Measurements from ENCODE around the gene CTDSP1.

CTDSP1 gene

GRCh38 chr2:218422403-218423086, 22.9 kb downstream of the CTDSP1 start:
- DNase-seq (ENCODE audit: low read depth in 2 of 2): no peak

- DNase-seq (ENCODE audit: low read depth in 2 of 2): no peak
Measured at GRCh38 chr2:218423584-218423983, 23.9 kb downstream of the CTDSP1 start.

- no peak for DNase-seq (ENCODE audit: low read depth in 2 of 2)
Measured at GRCh38 chr2:218425531-218425930, 25.9 kb downstream of the CTDSP1 start.

- DNase-seq (ENCODE audit: low read depth in 2 of 2): no peak
Measured at GRCh38 chr2:218427741-218428140, 28.1 kb downstream of the CTDSP1 start.

- no peak for DNase-seq (ENCODE audit: low read depth in 2 of 2)
Measured at GRCh38 chr2:218428846-218429558, 29.3 kb downstream of the CTDSP1 start.

- no peak for DNase-seq (ENCODE audit: low read depth in 2 of 2)
Measured at GRCh38 chr2:218429911-218430692, 30.4 kb downstream of the CTDSP1 start.

GRCh38 chr2:218430721-218431120, 31.1 kb downstream of the CTDSP1 start:
- no peak for DNase-seq (ENCODE audit: low read depth in 2 of 2)

- DNase-seq (ENCODE audit: low read depth in 2 of 2): no peak
Measured at GRCh38 chr2:218431878-218432277, 32.2 kb downstream of the CTDSP1 start.

- DNase-seq (ENCODE audit: low read depth in 2 of 2): no peak
Measured at GRCh38 chr2:218432676-218433365, 33.2 kb downstream of the CTDSP1 start.

GRCh38 chr2:218434456-218434855, 34.8 kb downstream of the CTDSP1 start:
- DNase-seq (ENCODE audit: low read depth in 2 of 2): no peak

GRCh38 chr2:218435003-218435982, 35.6 kb downstream of the CTDSP1 start:
- DNase-seq (ENCODE audit: low read depth in 2 of 2): no peak

- no peak for DNase-seq (ENCODE audit: low read depth in 2 of 2)
Measured at GRCh38 chr2:218436992-218437391, 37.3 kb downstream of the CTDSP1 start.

GRCh38 chr2:218437969-218438368, 38.3 kb downstream of the CTDSP1 start:
- no peak for DNase-seq (ENCODE audit: low read depth in 2 of 2)

GRCh38 chr2:218438596-218438995, 38.9 kb downstream of the CTDSP1 start:
- no peak for DNase-seq (ENCODE audit: low read depth in 2 of 2)

GRCh38 chr2:218444692-218445357, 45.2 kb downstream of the CTDSP1 start:
- DNase-seq (ENCODE audit: low read depth in 2 of 2): no peak

GRCh38 chr2:218445602-218446001, 45.9 kb downstream of the CTDSP1 start:
- DNase-seq (ENCODE audit: low read depth in 2 of 2): no peak

- DNase-seq (ENCODE audit: low read depth in 2 of 2): no peak
Measured at GRCh38 chr2:218446547-218446946, 46.9 kb downstream of the CTDSP1 start.

GRCh38 chr2:218447072-218447471, 47.4 kb downstream of the CTDSP1 start:
- no peak for DNase-seq (ENCODE audit: low read depth in 2 of 2)

GRCh38 chr2:218448934-218449333, 49.3 kb downstream of the CTDSP1 start:
- no peak for DNase-seq (ENCODE audit: low read depth in 2 of 2)

- DNase-seq (ENCODE audit: low read depth in 2 of 2): no peak
Measured at GRCh38 chr2:218452079-218452478, 52.4 kb downstream of the CTDSP1 start.
